LNCAP (cell line): ENCODE data around the gene CDC14A.

Experiments used
- CTCF ChIP-seq: fragments of 450-650 bp; IDR thresholded peaks from 2 replicates; pipeline ENCODE4 v1.5.1; 2017; ENCODE audit warnings: mild to moderate bottlenecking

Gene CDC14A

GRCh38 chr1:100352267-100353070 is at the start of gene CDC14A:
Gene CDC14A, plus strand, starts transcription at chr1:100352506. Its CDS starts 449 bp downstream, at chr1:100352955.
- no peak for TF ChIP-seq CTCF

GRCh38 chr1:100302739-100303138 is 49.6 kb upstream of the CDC14A start:
- TF ChIP-seq CTCF = no peak

- TF ChIP-seq CTCF = no peak
Measured at GRCh38 chr1:100304227-100304626, 48.1 kb upstream of the CDC14A start.

GRCh38 chr1:100304921-100305320 is 47.4 kb upstream of the CDC14A start:
- no peak for TF ChIP-seq CTCF

GRCh38 chr1:100305954-100306353 is 46.4 kb upstream of the CDC14A start:
- TF ChIP-seq CTCF = no peak

GRCh38 chr1:100306735-100307313 is 45.5 kb upstream of the CDC14A start:
- no peak for TF ChIP-seq CTCF

GRCh38 chr1:100308777-100309176 is 43.5 kb upstream of the CDC14A start:
- TF ChIP-seq CTCF = no peak
